Measurements from ENCODE around the gene MSI2.

Gene MSI2

GRCh38 chr17:57602896-57603295, 346.6 kb downstream of the MSI2 start:
- no peak for TF ChIP-seq CTCF (conservative IDR thresholded peaks at IDR 0.05; ENCODE audit: low read depth, low read length)
- no peak overlapping the region for H3K4me3 ChIP-seq (ENCODE audit: low read depth, low read length)
- DNase-seq (ENCODE audit: low read depth): no peak

GRCh38 chr17:57603546-57603945, 347.2 kb downstream of the MSI2 start:
- no peak overlapping the region for H3K4me3 ChIP-seq (ENCODE audit: low read depth, low read length)
- no peak for TF ChIP-seq CTCF (conservative IDR thresholded peaks at IDR 0.05; ENCODE audit: low read depth, low read length)
- no peak for DNase-seq (ENCODE audit: low read depth)

- H3K4me3 ChIP-seq (ENCODE audit: low read depth, low read length): no peak overlapping the region
- no peak for DNase-seq (ENCODE audit: low read depth)
- no peak for TF ChIP-seq CTCF (conservative IDR thresholded peaks at IDR 0.05; ENCODE audit: low read depth, low read length)
These were observed 347.7 kb downstream of the MSI2 start for GRCh38 chr17:57603978-57604377.

- no peak for TF ChIP-seq CTCF (conservative IDR thresholded peaks at IDR 0.05; ENCODE audit: low read depth, low read length)
- no peak for DNase-seq (ENCODE audit: low read depth)
- H3K4me3 ChIP-seq (ENCODE audit: low read depth, low read length): peak overlapping the region; percentile 11
These were observed 348.7 kb downstream of the MSI2 start for GRCh38 chr17:57604771-57605674.

GRCh38 chr17:57605675-57606105, 349.4 kb downstream of the MSI2 start:
- peak; percentile 69 for DNase-seq (ENCODE audit: low read depth)
- no peak overlapping the region for H3K4me3 ChIP-seq (ENCODE audit: low read depth, low read length)
- TF ChIP-seq CTCF (conservative IDR thresholded peaks at IDR 0.05; ENCODE audit: low read depth, low read length): no peak

- no peak for TF ChIP-seq CTCF (conservative IDR thresholded peaks at IDR 0.05; ENCODE audit: low read depth, low read length)
- H3K4me3 ChIP-seq (ENCODE audit: low read depth, low read length): no peak overlapping the region
- no peak for DNase-seq (ENCODE audit: low read depth)
These were observed 350.0 kb downstream of the MSI2 start for GRCh38 chr17:57606111-57606875.

All from choroid plexus epithelial cell (primary cell).